ENCODE measurements around the gene CCDC112.
A peak's percentile ranks its signal among the peaks of the same experiment; 100 is the strongest.
"Not testable (repeated sequence)": the region's sequence is repeated elsewhere in the genome, so short reads cannot be mapped to it uniquely, and the experiment has no call there.

Gene CCDC112

DNA sequence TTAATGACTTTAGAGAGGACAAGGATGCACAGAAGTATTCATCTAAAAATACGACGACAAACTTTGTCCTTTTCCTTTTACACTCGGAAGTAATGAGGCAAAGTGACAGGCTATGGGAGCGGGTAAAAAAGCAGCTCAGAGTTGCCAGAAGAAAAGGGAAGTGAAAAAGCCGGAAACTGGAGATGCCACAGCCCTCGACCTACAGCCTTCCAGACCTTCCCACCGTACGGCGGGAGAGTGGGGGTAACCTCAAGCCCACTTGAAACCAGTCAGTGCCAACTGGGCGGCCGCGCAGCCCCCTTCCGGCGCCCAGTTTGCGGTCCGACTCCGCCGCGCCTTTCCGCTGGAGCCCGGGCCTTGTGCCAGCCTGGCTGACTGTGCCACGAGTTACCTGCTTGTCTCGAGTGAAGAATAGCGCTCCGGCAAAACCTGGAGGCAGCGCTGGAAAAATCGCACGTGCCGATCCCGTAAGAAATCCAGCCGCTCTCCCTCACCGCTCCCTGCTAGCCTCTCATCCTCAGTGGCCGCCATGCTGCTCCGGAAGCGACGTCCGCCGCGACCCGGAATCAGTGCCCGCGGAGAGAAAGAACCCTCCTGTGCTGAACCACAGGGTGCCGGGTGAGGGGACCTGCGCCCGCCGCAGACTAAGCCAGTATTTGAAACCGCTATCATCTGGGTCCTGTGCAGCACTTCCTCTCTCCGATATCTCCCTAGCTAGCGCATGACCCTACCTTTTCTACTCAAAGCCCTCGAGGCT, 34.0 kb downstream of the CCDC112 start, which contains the start of gene PGGT1B:
PGGT1B (minus strand) TSS at position 557 of the 757 bp plus-strand sequence; CDS start at position 531, 26 bp downstream.
- peak; percentile 42 to 91 (median 80) for DNase-seq

DNA sequence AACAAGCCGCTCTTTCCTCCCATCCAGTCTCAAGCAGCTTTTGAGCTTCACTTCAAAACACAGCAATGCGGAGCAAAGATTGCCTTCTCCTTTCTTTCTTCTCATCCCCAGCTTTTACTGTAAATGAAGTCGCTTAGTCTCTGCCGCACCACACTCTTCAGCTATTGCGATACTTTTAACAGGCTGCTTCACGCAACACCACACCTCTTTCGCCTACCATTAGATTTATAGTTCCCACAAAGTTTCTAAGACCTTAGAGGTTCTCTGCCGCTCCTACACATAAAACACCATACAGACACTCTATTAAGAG, 34.5 kb downstream of the CCDC112 start:
- peak in 2 of 56 donors; percentile 10 to 26 for DNase-seq

DNA sequence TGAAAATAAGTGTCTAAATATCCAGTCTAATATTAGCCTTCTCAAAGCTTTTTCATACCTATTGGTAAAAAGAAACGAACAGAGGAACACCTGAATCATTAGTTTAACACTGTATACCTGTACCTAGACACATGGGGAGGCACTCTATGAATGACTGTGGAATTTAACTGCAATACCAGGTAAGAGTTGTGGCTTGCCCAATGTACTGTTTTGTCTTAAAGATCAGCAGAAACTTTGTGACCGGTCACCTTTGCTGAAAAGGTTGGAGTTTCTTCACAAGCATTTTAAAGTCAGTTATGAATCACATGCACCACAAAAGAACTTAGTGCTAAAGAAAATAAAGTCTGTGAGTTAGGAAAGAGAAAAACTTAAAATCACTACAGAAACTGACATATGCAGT, 36.2 kb downstream of the CCDC112 start:
- no peak for DNase-seq

DNA sequence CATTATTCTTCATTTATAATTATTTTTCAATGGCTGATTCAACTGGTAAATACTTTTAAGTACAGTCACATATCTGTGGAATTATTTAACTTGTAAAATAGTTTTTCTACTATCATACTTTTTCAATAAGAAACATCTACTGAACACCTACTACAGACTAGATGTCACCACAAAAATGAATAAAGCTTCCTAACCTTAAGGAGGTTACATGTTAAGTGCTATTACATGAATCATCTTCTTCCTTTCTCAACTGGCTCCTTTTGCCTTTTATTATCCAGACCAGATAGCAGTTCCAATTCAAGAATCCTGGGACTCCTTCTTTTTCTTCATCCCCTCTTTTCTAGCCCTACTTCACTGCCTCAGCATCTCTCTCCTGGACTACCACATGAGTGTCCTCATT, 38.5 kb downstream of the CCDC112 start:
- no peak for DNase-seq

- DNase-seq: not testable (repeated sequence)
Observed at GRCh38 chr5:115249379-115249778, 47.1 kb downstream of the CCDC112 start.

DNA sequence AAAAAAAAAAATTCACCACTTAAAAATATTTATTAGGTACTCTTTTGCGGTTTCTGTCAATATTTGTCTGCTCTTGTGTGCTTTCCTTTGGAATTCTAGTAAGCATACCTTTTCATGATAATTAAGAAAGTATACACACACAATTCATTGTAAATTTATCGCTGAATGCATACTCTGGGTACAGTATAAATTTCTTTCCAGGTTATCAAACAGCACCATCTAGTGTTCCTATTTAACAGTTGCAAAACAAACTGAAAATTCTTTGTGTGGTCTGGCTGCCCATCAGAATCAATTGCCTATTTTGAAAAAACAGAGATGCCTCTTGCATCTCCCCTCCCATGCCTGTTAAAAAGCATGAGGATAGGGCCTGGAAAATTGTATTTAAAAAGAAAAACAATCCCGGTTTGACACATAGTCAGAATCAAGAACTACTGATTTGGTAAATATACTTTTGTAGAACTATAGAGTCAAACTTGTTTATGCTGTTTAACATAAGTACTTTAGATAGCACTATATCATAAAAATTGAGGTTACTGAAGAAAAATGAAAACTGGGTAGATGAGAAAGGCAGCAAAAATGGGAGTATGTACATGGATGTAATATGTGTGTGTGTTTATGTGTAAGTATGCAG, 50.0 kb downstream of the CCDC112 start:
- DNase-seq: peak in 2 of 56 donors; percentile 2 to 15

DNA sequence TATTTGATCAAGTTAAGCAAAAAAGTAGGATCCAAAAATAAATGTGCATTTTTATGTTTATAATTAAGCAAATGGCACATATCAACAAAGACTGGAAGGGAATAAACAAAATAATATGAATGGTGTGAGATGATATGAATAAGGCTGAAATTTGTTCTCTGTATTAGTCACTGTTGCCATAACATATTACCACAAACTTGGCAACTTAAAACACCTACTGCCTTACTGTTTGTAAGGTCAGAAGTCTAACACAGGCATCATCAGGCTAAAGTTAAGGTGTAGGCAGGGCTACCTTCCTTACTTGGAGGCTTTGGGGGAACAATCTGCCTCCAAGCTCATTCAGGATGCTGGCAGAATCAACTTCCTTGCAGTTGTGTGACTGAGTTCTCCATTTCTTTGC, 53.0 kb downstream of the CCDC112 start:
- DNase-seq: no peak

- DNase-seq: no peak
Observed at GRCh38 chr5:115241881-115242642, 54.4 kb downstream of the CCDC112 start.

DNA sequence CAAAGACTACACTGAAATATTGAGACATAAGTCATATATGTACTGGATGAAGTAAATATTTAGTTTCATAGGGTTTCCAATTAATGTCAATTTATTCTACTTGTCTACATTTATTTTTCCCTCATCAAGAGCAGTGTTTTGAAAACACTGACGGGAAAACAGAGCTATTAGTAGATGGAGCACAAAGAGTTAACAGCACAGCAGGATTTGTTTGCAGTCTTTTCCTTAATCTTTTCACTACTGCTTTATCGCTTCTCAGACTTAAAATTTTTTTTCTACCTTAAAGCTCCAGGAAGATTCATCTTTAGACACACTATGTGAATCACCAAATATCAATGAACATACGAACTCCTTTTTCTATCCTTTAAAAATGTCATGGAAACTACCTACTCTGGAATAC, 59.4 kb downstream of the CCDC112 start:
- DNase-seq: no peak

- no peak for DNase-seq
Observed at GRCh38 chr5:115236599-115236998, 59.9 kb downstream of the CCDC112 start.

GRCh38 chr5:115231598-115231997, 64.9 kb downstream of the CCDC112 start:
- DNase-seq: no peak

DNA sequence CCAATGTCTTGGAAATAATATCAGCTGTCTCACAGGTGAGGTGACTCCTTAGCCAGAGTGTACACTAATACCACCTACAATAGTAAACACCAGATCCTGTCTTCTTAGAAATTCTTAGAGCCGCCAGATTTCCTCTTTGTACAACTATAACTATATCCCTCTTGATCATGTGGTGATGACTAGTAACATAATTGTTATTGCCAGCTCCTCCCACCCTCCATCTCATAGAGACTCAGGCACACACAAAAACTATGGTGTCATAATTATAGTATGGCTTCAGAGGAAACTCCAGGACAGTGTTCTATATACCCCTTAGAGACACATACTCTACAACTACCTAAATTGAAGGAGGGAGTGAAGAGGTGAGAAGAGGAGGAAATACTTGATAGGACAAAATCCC, 66.8 kb downstream of the CCDC112 start:
- DNase-seq: no peak

- no peak for DNase-seq
Observed at GRCh38 chr5:115227281-115227680, 69.2 kb downstream of the CCDC112 start.
